ENCODE data around the gene ATP6V0B. TPM values are rescaled to one million over a fixed set of nuclear protein-coding genes. Genes with fewer than 3 reads are reported as not detected.

Gene ATP6V0B
- total RNA-seq, result 107 and 117 TPM in 2 replicates

GRCh38 chr1:43974443-43975248 lies at the start of gene ATP6V0B:
Gene ATP6V0B, plus strand, starts transcription at chr1:43974960. Its CDS starts 81 bp downstream, at chr1:43975041.

GRCh38 chr1:43933386-43934100 lies 41.2 kb upstream of the ATP6V0B start, which contains the start of gene ARTN:
Gene ARTN, plus strand, starts transcription at chr1:43933801. Its CDS starts 1,856 bp downstream, at chr1:43935657.

GRCh38 chr1:43946236-43947060 lies 28.3 kb upstream of the ATP6V0B start, which contains the start of gene IPO13:
Gene IPO13, plus strand, starts transcription at chr1:43946950. Its CDS starts 651 bp downstream, at chr1:43947601.

GRCh38 chr1:43969746-43970466 lies 4.9 kb upstream of the ATP6V0B start, which contains the start of gene DPH2:
Gene DPH2, plus strand, starts transcription at chr1:43970010. Its CDS starts 166 bp downstream, at chr1:43970176.

GRCh38 chr1:43978551-43979260 lies 3.9 kb downstream of the ATP6V0B start, which contains the start of gene B4GALT2:
Gene B4GALT2, plus strand, starts transcription at chr1:43979210. Its CDS starts 1,951 bp downstream, at chr1:43981161.

GRCh38 chr1:43991476-43992231 lies 16.9 kb downstream of the ATP6V0B start, which contains the start of gene CCDC24:
Gene CCDC24, plus strand, starts transcription at chr1:43991599. Its CDS starts 280 bp downstream, at chr1:43991879.

Other genes with a start within 250 kb of the ATP6V0B start
- not detected in 2 replicates for gene ARTN, start 41.2 kb upstream of the ATP6V0B start, total RNA-seq
- gene IPO13, start 28.0 kb upstream of the ATP6V0B start, total RNA-seq, result 5.7 and 6.3 TPM in 2 replicates
- gene DPH2, start 5.0 kb upstream of the ATP6V0B start, total RNA-seq, result 12.7 and 14.0 TPM in 2 replicates
- 35.9 and 39.6 TPM in 2 replicates for gene B4GALT2, start 4.2 kb downstream of the ATP6V0B start, total RNA-seq
- 0.43 and 0.60 TPM in 2 replicates for gene CCDC24, start 16.6 kb downstream of the ATP6V0B start, total RNA-seq
- gene SLC6A9, start 56.5 kb downstream of the ATP6V0B start, total RNA-seq, result 0.09 and 0.22 TPM in 2 replicates
- gene KLF17, start 143.9 kb downstream of the ATP6V0B start, total RNA-seq, result not detected in 2 replicates
- not detected in 2 replicates for gene KLF18, start 166.7 kb downstream of the ATP6V0B start, total RNA-seq
- gene DMAP1, start 238.5 kb downstream of the ATP6V0B start, total RNA-seq, result 13.8 and 15.3 TPM in 2 replicates

Data from dermis lymphatic vessel endothelial cell (primary cell).